ENCODE results near the gene NR3C2.
"Not testable (repeated sequence)": the region's sequence is repeated elsewhere in the genome, so short reads cannot be mapped to it uniquely, and the experiment has no call there.

The NR3C2 gene

DNA sequence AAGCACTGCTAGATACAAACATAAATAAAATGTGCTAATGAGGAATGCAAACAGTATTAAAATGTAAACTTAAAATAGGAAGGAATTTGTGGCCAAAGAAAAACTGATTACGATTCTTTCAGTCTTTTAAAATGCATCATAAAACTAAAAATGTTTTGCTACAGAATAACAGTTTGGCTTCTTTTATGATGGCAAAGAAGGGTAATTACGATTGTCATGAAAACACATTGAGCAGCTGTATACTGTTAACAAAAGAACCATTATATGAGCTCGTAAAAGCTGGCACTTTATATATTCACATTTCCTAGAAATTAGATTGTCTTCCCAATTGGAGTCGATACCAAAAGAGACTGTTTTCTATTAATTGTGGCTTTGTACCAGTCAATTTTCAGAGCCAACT lies 290.4 kb downstream of the NR3C2 start:
- TF ChIP-seq, protein P1, sequence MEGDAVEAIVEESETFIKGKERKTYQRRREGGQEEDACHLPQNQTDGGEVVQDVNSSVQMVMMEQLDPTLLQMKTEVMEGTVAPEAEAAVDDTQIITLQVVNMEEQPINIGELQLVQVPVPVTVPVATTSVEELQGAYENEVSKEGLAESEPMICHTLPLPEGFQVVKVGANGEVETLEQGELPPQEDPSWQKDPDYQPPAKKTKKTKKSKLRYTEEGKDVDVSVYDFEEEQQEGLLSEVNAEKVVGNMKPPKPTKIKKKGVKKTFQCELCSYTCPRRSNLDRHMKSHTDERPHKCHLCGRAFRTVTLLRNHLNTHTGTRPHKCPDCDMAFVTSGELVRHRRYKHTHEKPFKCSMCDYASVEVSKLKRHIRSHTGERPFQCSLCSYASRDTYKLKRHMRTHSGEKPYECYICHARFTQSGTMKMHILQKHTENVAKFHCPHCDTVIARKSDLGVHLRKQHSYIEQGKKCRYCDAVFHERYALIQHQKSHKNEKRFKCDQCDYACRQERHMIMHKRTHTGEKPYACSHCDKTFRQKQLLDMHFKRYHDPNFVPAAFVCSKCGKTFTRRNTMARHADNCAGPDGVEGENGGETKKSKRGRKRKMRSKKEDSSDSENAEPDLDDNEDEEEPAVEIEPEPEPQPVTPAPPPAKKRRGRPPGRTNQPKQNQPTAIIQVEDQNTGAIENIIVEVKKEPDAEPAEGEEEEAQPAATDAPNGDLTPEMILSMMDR (IDR thresholded peaks at IDR 0.05; ENCODE audit: extremely low read depth, missing control alignments): no peak
- DNase-seq (ENCODE audit: low spot score): no peak

DNA sequence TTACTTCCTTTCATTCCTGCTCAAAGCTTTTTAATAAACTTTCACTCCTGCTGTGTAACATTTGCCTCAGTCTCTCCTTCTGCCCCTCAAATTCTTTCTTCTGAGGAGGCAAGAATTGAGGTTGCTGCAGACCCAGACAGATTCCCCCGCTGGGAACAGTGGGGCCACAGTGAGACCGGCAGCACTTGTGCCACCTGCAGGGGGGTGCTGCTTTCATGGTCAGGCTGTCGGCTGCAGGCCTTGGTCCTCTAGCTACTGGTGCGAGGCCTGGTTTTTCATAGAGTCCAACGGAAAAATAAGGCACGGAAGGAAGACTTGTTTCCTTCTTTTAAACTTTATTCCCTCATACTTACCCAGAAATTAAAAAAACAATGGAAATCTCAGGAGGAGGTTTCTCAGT lies 296.7 kb downstream of the NR3C2 start:
- TF ChIP-seq, protein P1 (IDR thresholded peaks at IDR 0.05; ENCODE audit: extremely low read depth, missing control alignments): no peak
- DNase-seq (ENCODE audit: low spot score): no peak

DNA sequence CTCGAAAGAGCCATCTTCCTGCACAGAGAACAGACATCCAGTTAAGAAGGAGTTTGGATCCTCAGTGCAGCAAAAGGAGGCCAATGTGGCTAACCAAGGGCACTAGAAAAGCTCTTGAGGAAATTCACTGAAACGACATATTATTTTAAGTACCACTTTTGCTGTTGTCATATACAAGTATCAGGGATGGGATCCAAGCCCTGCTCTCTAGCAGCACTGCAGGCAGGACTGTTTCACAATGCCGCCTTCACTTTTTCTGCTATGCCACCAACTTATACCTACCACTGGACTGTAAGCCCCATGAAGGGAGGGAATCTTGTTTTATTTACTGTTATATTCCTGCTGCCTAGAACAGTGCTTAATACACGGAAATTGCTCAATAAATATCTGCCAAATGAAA lies 299.0 kb downstream of the NR3C2 start:
- TF ChIP-seq, protein P1 (IDR thresholded peaks at IDR 0.05; ENCODE audit: extremely low read depth, missing control alignments): no peak
- DNase-seq (ENCODE audit: low spot score): no peak

DNA sequence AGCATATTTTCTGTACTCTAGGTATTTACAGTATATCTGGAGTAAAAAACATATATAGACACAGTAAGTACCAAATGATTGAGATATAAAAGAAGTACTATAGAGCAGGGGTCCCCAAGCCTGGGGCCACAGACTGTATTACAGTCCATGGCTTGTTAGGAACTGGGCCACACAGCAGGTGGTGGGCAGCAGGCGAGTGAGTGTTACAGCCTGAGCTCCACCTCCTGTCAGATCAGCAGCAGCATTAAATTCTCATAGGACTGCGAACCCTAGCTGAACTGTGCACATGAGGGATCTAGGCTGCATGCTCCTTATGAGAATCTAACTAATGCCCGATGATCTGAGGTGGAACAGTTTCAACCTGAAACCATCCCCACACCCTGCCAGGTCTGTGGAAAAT lies 300.7 kb downstream of the NR3C2 start:
- DNase-seq (ENCODE audit: low spot score): no peak
- TF ChIP-seq, protein P1 (IDR thresholded peaks at IDR 0.05; ENCODE audit: extremely low read depth, missing control alignments): no peak

DNA sequence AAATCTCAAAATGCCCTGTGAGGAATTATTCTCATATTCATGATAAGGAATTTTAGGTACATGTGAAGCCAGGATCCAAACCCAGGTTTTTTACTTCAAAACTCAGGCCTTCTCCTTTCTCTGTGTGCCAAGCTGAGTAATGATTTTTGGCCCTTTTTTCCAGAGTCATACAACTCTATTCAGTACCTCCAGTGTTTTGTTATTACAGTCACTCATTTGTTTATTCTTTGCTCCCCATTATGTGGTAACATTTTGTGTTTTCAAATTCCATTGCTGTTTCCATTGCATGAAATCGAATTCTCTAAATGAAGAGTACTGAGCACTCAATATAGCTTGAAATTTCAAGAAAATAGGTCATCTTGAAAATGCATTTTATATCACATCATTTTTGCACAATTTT lies 315.4 kb downstream of the NR3C2 start:
- DNase-seq (ENCODE audit: low spot score): no peak
- TF ChIP-seq, protein P1 (IDR thresholded peaks at IDR 0.05; ENCODE audit: extremely low read depth, missing control alignments): no peak

DNA sequence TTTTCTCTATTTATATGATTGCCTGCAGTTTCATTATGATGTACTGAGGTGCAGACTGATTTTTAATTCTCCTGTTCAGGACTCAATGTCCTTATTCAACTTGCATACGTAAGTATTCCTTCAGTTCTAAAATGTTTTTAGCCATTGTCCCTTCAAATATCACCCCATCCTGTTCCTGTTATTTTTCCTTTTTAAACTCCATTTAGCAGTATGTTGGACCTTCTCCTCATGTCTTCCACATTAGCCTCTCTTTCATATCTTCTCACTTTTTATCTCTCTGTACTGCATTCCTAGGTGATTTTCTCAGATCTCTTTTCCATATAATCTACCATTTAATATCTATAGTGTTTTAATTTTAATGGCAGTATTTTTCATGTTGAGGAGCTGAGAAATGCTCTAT lies 317.7 kb downstream of the NR3C2 start:
- TF ChIP-seq, protein P1 (IDR thresholded peaks at IDR 0.05; ENCODE audit: extremely low read depth, missing control alignments): no peak
- DNase-seq (ENCODE audit: low spot score): no peak

DNA sequence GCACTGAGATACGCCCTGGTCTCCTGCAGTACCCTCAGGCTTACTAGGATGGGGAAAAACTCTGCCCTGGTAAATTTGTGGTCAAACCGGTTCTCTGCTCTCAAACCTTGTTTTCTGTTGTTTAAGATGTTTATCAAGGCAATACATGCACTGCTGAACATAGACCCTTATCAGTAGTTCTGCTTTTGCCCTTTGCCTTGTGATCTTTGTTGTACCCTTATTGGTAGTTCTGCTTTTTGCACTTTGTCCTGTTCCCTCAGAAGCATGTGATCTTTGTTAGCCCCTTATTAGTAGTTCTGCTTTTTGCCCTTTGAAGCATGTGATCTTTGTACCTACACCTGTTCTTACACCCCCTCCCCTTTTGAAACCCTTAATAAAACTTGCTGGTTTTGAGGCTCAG lies 319.1 kb downstream of the NR3C2 start:
- not testable (repeated sequence) for DNase-seq (ENCODE audit: low spot score)

DNA sequence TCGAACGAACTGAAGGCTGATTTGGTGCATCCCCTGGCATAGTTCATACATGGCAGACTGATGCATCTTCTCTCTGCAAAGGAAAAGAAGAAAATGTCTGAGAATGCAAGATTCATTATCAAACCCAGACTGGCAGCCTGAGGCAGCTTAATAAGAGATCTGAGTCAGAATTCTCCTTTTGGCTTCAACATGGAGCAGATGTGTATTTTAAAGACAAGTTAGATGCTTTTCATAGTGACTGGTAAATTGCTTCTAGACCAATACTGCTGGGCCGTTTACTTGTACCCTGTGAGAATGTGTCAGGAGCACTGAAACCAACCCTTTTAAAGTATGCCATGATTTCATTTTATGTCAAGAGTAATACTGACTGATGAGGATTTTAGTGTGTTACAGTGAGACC lies 322.0 kb downstream of the NR3C2 start:
- TF ChIP-seq, protein P1 (IDR thresholded peaks at IDR 0.05; ENCODE audit: extremely low read depth, missing control alignments): no peak
- DNase-seq (ENCODE audit: low spot score): no peak
